GM18526 (cell line): ENCODE results near the gene CACNA2D3.

Experiments
- POLR2A ChIP-seq: IDR thresholded peaks from 3 replicates; pipeline ENCODE4 v1.6.1; 2011; ENCODE audit not compliant: insufficient read length; ENCODE audit errors: extremely low read depth

CACNA2D3 gene

GRCh38 chr3:54780336-54780735, 658.0 kb downstream of the CACNA2D3 start:
- TF ChIP-seq POLR2A: no peak

GRCh38 chr3:54781728-54782127, 659.4 kb downstream of the CACNA2D3 start:
- no peak for TF ChIP-seq POLR2A

GRCh38 chr3:54783611-54784010, 661.3 kb downstream of the CACNA2D3 start:
- no peak for TF ChIP-seq POLR2A

- TF ChIP-seq POLR2A: no peak
Measured at GRCh38 chr3:54784021-54784420, 661.7 kb downstream of the CACNA2D3 start.

GRCh38 chr3:54785976-54786375, 663.6 kb downstream of the CACNA2D3 start:
- TF ChIP-seq POLR2A: no peak

GRCh38 chr3:54790051-54790450, 667.7 kb downstream of the CACNA2D3 start:
- TF ChIP-seq POLR2A: no peak

- no peak for TF ChIP-seq POLR2A
Measured at GRCh38 chr3:54791501-54792156, 669.3 kb downstream of the CACNA2D3 start.

GRCh38 chr3:54792584-54792983, 670.2 kb downstream of the CACNA2D3 start:
- TF ChIP-seq POLR2A: no peak

GRCh38 chr3:54793171-54793570, 670.8 kb downstream of the CACNA2D3 start:
- TF ChIP-seq POLR2A: no peak

- no peak for TF ChIP-seq POLR2A
Measured at GRCh38 chr3:54797111-54797510, 674.8 kb downstream of the CACNA2D3 start.

- no peak for TF ChIP-seq POLR2A
Measured at GRCh38 chr3:54800478-54800877, 678.1 kb downstream of the CACNA2D3 start.

GRCh38 chr3:54801977-54802376, 679.6 kb downstream of the CACNA2D3 start:
- no peak for TF ChIP-seq POLR2A

GRCh38 chr3:54810401-54810800, 688.0 kb downstream of the CACNA2D3 start:
- TF ChIP-seq POLR2A: no peak

GRCh38 chr3:54814224-54814623, 691.9 kb downstream of the CACNA2D3 start:
- TF ChIP-seq POLR2A: no peak

GRCh38 chr3:54817628-54818027, 695.3 kb downstream of the CACNA2D3 start:
- no peak for TF ChIP-seq POLR2A

GRCh38 chr3:54818486-54818885, 696.1 kb downstream of the CACNA2D3 start:
- no peak for TF ChIP-seq POLR2A

- no peak for TF ChIP-seq POLR2A
Measured at GRCh38 chr3:54818942-54819341, 696.6 kb downstream of the CACNA2D3 start.

GRCh38 chr3:54819946-54820345, 697.6 kb downstream of the CACNA2D3 start:
- no peak for TF ChIP-seq POLR2A

GRCh38 chr3:54822206-54822605, 699.9 kb downstream of the CACNA2D3 start:
- no peak for TF ChIP-seq POLR2A
